ENCODE measurements around the gene SRI.

SRI gene

GRCh38 chr7:88216276-88216675 is 3.6 kb downstream of the SRI start:
- POLR2A ChIA-PET, result no interaction called here
- DNase-seq (ENCODE audit: extremely low spot score), result no peak
- TF ChIP-seq, protein P1, sequence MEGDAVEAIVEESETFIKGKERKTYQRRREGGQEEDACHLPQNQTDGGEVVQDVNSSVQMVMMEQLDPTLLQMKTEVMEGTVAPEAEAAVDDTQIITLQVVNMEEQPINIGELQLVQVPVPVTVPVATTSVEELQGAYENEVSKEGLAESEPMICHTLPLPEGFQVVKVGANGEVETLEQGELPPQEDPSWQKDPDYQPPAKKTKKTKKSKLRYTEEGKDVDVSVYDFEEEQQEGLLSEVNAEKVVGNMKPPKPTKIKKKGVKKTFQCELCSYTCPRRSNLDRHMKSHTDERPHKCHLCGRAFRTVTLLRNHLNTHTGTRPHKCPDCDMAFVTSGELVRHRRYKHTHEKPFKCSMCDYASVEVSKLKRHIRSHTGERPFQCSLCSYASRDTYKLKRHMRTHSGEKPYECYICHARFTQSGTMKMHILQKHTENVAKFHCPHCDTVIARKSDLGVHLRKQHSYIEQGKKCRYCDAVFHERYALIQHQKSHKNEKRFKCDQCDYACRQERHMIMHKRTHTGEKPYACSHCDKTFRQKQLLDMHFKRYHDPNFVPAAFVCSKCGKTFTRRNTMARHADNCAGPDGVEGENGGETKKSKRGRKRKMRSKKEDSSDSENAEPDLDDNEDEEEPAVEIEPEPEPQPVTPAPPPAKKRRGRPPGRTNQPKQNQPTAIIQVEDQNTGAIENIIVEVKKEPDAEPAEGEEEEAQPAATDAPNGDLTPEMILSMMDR (IDR thresholded peaks at IDR 0.05; ENCODE audit: control extremely low read depth, extremely low read depth, low read depth, missing control alignments), result no peak
- CTCF ChIA-PET, result no interaction called here

DNA sequence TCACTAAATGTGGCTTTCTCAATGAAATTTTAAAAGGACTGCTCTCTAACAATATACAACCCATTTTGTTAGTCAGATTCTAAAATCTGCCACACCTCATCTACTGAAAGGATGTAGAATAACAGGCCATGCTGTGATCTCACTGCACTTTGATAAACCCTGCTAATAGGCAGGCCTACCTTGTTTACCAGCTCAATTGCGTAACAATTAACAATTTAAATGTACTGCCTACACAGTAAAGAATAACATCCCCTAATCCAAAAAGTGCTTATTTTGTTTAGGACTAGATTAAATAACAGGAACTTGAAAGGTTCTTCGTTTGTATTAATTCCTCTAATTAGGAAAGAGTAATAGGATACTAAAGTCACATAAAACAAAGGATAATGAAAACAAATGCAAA is 4.5 kb downstream of the SRI start:
- ChIA-PET POLR2A (no interaction called here), CTCF (interaction anchor here (1.3 to 1.8 kb wide), 2 partner anchors 12 to 28 kb away, joined by 4 to 6 read pairs; no protein-coding TSS in a partner anchor)
- TF ChIP-seq, protein P1 (IDR thresholded peaks at IDR 0.05; ENCODE audit: control extremely low read depth, extremely low read depth, low read depth, missing control alignments), result no peak
- no peak for DNase-seq (ENCODE audit: extremely low spot score)

DNA sequence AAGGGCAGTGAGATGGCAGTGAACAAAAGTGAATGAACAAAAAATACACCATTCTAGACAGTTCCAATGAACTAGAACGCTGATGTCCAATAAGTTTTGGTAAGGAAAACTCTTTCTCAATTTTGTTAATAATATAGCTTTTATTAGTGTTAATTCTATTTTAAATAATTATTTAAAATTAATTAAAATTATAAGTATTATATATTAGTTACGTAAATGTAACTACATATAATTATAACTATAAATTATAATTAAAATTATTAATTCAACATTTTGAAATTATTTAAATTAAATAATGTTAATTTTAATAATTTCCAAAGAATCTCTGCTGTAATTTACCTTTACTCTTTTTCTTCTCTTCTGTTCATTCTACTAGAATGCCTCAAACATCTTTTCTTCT is 5.4 kb downstream of the SRI start:
- TF ChIP-seq, protein P1 (IDR thresholded peaks at IDR 0.05; ENCODE audit: control extremely low read depth, extremely low read depth, low read depth, missing control alignments), result no peak
- no peak for DNase-seq (ENCODE audit: extremely low spot score)
- ChIA-PET CTCF (interaction anchor here (1.1 to 1.8 kb wide), 3 partner anchors 10 to 23 kb away, joined by 5 to 7 read pairs (median 6); no protein-coding TSS in a partner anchor), POLR2A (no interaction called here)

- DNase-seq (ENCODE audit: extremely low spot score), result no peak
- ChIA-PET CTCF (interaction anchor here (1.1 to 2.6 kb wide), 6 partner anchors 9 to 442 kb away, joined by 3 to 9 read pairs (median 4); no protein-coding TSS in a partner anchor), POLR2A (interaction anchor here (0.6 kb wide), 1 partner anchor 1060 kb away, joined by 5 read pairs; the partner anchor contains the start of gene DMTF1)
- TF ChIP-seq, protein P1 (IDR thresholded peaks at IDR 0.05; ENCODE audit: control extremely low read depth, extremely low read depth, low read depth, missing control alignments), result no peak
Observed at GRCh38 chr7:88212918-88213317, 6.9 kb downstream of the SRI start.

GRCh38 chr7:88208521-88208920 is 11.3 kb downstream of the SRI start:
- no peak for DNase-seq (ENCODE audit: extremely low spot score)
- TF ChIP-seq, protein P1 (IDR thresholded peaks at IDR 0.05; ENCODE audit: control extremely low read depth, extremely low read depth, low read depth, missing control alignments), result no peak
- CTCF ChIA-PET, result interaction anchor here (1.1 to 2.8 kb wide), 4 partner anchors 9 to 39 kb away, joined by 3 to 10 read pairs (median 7); no protein-coding TSS in a partner anchor
- POLR2A ChIA-PET, result no interaction called here

DNA sequence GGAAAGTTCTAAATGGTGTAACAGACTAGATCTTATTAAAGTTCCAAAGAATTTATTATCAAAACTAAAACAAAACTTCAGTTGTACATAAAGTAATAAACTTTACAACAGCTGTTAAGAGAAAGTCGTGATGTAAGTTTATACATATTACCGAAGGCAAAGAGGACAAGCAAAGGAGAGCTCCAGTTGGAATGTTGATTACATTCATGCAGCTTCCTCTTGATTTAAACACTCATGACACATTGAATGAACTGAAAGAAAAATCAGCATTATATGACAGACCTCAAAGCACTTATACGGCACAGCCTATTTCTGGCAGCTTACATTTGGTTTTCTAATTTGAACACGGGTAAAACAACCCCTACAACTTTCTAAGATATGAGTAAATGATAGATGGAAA is 13.6 kb downstream of the SRI start:
- ChIA-PET CTCF (interaction anchor here (1.2 to 2.8 kb wide), 5 partner anchors 12 to 37 kb away, joined by 4 to 10 read pairs (median 7); partner anchors contain the start of gene SRI), POLR2A (no interaction called here)
- DNase-seq (ENCODE audit: extremely low spot score), result no peak
- TF ChIP-seq, protein P1 (IDR thresholded peaks at IDR 0.05; ENCODE audit: control extremely low read depth, extremely low read depth, low read depth, missing control alignments), result no peak

Measured in GM10248 (cell line).